Stimulated activated CD4-positive, alpha-beta T cell treated with anti-CD3 and anti-CD28 coated beads, Interleukin-1b, Interleukin-23, amount 100 ng/mL, for 24 hours (primary cell): ENCODE measurements around the gene FAM120AOS.

Experiments used
- DNase-seq, 4 experiments: peaks; one replicate each; pipeline ENCODE4 v3.0.0-alpha.2; 2020; ENCODE audit warnings: low read depth in 4 of 4, low spot score in 1 of 4

FAM120AOS gene

DNA sequence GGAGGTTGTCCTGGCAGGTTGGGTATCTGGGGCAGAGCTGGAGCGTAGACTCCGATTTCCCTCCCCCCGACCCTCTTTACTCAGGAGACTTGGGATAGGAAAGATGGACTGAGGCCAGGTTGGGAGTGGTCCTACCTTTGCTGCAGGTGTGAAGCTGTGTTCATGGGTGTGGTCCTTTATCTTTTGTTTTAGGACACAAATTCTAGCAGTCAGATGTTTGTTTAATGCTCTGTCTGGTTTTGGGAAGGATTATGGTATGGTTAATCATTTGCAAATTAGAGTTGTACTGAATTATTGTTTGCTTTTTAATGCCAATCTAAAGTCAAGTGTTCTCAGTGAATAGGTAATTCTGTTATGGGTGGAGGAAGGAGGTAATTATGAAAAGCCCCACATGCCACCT lies 14.1 kb upstream of the FAM120AOS start:
- no peak for DNase-seq

DNA sequence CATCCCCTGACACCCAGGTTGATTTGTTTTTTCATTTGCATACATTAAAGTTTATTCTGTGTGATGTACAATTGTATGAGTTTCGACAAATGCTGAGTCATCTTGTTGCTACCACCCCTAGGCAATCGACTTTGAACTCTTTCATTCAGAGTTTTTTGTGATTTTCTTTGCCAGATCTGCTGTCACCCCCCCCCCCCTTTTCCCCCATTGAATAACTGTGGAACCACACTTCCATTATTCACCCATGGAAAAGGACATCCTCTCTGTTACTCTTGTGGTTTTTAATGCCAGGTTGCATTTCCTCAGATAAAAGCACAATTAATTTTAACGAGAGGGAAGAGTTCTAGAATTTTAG lies 13.7 kb upstream of the FAM120AOS start:
- DNase-seq = no peak

DNA sequence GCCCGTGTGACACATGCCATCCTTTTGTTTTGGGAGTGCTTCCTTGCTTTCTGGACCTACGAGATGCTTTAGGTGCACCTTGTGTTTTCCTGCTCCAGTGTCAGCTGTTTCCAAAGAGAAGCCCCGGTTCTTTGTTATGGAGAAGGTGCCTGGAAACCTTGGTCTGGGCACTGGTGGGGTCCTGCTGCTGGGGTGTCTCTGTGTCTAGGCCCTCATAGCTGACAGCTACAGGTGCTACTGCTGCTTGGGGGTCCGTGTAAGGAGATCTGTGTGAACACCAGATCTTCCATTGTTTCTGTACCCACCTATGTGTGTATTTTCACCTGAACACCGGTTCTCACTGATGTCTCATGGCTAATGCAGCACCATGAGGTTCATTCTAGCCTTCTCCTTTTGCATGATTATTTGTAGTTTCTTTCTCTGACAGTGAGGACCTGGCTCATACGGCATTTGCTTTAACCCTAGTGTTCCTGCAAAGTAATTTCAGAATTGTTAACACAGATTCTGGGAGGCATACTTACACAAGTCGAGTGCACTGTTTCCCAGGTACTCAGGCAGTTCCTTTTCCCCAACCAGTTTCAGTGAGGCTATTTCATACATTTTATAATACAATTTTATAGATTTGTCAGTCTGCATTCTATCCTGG lies 13.2 kb upstream of the FAM120AOS start:
- no peak for DNase-seq

DNA sequence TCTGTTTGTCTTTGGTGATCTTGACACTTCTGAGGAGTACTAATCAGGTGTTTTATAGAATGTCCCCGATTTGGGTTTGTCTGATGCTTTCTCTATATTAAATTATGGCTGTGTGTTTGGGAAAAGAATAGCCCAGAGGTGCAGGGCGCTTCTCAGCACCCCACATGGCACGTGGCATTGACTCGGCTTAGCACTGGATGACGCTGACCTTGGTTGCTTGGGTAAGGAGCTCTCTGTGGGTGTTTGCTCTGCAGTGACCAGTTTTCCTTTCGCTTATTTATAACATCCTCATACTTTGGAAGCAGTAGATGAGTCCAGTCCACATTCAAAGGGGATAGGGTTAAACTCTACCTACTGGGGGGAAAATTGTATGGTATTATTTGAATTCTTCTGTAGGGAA lies 12.5 kb upstream of the FAM120AOS start:
- DNase-seq = no peak

DNA sequence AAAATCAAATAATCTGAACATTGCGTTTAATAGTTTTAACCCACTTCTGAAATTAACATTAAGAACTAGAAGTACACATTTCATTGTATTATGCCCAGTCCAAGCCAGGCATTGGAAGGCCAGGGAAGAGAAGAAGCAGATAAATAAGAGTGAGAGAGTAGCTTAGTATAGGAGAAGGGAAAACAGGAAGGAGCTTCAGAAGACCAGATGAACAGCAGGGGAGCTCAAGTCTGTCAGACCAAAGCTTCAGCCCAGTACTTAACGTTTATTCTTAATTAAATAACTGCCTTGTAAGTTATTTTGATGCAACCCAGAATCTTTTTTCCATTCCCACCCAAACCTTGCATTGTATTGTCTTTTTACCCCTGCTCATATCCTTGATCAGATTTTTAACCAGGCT lies 11.5 kb upstream of the FAM120AOS start:
- no peak for DNase-seq

DNA sequence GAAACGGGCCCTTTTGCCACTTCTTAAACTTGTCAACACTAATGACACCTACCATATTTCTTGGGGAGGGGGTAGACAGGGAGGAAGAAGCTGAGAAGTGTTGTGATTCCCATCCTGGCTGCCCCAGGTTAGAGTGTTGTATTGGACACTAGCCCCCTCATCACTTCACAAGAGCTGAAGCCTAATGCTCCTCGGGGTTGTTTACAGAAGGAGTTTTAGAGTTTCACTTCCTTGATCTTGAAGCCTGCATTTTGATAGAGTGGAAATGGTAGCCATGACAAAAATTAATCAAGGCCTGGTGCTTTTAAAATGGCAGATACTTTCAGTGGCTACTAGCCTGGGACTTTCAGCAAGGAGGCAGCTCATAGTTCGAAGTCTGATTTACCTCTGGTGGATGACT lies 11.0 kb upstream of the FAM120AOS start:
- no peak for DNase-seq

DNA sequence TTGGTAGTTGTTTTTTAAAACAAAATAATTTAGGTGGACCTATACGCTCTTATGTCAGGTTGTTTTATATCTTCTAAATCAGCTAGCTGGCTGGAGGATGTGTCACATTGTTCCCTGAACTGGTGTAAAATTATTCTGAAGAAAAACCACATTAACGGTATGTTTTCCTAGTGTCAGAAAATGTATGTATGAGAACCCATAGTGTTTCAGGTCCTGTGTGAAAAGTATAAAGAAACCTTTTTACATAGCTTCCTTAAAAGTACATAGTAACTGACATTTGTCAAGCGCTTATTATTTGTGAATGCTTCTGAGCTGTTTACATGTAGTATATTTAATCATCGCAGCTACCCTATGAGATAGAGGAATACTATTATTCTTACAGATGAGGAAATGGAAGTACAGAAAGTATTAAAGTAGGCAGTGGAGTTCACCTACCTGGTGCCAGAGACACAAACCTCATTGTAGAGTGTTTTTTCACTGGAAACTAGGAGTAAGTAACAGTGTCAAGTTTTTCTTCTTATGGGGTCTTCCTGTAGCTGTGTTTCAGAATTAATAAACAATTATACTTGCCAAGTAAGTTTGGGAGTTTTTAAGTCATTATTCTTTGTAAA lies 10.4 kb upstream of the FAM120AOS start:
- no peak for DNase-seq

DNA sequence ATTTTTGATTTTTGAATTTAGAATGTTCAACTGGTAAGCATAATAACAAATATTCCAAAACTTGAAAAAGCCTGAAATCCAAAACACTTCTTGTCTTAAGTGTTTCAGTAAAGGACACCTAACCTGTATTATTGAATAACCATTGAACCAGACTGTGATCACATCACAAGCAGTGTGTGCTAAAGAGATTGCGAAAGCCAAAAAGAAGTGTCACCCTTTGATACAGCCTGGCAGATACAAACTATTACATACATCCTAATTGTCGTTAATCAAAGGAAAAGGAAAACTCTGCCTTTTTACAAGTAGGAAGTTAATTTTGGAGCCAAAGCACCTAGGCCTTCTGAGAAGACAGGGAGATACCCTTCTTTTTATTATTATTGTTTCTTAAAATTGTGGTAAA lies 8.4 kb upstream of the FAM120AOS start:
- DNase-seq = no peak

DNA sequence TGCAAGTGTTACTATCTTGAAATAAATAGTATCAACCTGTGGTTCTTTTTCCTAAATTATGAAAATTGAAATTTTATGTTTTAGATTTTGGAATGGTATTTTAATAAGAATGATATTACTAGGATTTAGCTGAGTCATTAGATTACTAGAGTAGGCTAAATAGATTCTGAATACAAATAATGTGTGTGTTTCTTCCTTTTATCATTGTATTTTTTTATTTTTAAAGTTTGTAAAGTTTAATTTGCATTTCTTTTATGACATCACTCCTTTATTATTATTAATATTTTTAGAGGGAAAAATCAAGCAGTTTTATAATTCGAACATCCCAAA lies 8.0 kb upstream of the FAM120AOS start:
- DNase-seq = no peak

DNA sequence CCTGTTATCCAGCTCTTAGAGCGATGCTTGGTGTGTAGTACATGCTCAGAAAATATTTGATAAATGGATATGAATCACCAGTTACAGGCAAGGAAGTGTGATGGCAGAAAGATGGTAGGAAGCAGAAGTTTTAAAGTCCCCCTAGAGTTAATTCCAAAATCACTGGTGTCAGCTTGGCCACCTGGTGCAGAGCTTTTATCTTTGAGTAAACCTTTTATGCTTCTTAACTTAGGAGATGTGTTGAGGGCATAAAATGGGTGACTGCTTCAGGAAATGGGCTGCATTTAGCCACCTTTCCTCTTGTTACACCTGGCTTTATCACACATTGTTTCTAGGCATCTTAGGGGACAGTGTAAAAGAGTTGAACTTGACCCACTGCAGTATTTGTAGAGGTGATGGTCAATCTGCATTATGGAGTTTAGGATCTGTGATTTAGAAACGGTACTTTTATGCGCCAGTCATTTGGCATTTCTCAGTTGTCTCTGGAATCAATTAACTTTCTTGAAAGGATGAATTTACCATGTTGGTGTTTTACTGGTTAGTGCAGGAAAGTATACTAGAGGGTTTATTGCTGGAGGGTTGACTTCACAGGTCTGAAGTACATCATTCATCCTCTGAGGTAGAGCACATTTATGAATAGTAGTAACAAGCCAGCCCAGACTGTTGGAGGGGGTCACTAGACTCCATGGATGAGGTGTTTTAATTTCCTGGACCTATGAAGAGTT lies 7.5 kb upstream of the FAM120AOS start:
- DNase-seq = no peak

DNA sequence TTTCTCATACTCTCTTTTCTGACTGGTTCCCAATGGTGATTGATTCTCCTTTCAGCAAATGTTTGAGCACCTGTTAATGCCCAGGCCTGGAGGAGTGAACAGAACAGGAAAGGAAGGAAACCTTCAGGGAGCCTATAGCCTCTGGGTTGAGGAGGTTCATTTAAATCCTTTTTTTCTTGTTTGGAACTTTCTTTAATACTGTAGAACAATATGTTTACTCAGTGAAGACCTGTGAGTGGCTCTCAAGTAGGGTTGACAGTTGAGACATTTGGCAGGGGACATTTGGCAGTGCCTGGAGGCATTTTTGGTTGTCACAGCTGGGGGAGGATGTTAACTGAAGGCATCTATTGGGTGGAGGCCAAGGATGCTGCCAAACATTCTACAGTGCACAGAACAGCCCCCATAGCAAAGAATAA lies 6.1 kb upstream of the FAM120AOS start:
- no peak for DNase-seq

DNA sequence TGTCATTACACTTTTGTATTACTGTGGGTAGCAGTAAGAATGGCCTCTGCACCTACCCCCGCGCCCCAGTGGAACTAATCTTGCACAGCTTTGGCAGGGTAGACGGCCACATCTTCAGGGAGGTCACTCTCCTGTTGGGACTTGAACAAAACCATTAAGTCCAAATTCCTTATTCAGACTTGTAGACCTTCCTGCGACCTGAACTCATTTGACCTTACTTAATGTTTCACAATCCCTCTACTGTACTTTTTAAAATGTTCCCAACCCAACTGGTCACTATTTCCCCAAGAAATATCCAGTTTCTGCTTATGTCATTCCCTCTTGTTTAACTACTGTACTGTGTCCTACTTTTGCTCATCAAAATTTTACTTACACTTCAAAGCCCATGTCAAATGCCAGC lies 5.3 kb upstream of the FAM120AOS start:
- DNase-seq = no peak

DNA sequence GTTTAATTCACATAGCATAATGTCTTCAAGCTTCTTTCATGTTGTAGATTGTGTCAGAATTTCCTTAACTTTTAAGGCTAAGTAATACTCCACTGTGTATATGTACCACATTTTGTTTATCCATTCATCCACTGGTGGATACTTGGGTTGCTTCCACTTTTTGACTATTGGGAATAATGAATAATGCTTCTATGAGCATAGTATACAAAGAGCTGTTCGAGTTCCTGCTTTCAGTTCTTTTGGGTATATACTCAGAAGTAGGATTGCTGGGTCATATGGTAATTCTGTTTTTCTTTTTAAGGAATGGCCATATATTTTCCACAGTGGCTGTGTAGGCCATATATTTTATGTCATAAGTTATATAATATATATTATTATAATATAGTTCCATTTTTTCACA lies 3.6 kb upstream of the FAM120AOS start:
- no peak for DNase-seq

DNA sequence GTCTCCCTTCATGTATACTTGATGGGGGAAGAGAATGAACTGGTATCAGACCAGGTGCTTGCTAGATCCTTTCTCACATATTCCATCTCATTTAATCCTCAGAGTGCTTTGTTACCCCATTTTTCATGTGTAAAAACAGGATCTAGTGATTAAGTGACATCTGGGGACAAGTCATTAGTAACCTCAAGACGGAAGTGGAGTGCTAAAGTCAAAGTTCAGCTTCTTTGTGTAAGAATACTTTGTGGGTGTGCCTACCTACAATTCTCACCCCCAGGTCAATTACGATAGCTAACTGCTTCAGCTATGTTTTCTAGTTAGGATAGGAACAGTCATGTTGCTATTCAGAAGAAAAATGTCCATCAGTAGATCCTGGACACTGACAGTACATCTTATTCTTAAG lies 3.1 kb upstream of the FAM120AOS start:
- DNase-seq = no peak

DNA sequence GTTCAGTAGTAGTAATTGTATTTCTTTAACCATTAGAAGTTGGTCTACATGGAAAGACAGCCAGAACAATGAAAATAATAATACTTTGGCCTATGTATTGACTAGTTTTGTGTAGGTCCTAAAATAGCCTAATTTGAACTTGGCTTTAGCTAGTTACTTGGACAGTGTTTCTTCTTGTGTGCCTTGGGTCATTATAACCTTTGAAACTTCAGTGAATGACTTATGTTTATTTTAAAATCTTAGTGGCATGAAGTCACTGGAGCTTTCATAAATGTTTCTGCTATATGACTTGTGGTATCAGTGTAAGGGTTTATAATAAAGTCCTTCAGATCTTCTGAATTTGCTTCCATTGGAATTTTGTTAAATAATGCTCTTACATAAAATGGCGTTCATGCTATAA lies 2.6 kb upstream of the FAM120AOS start:
- DNase-seq = no peak

DNA sequence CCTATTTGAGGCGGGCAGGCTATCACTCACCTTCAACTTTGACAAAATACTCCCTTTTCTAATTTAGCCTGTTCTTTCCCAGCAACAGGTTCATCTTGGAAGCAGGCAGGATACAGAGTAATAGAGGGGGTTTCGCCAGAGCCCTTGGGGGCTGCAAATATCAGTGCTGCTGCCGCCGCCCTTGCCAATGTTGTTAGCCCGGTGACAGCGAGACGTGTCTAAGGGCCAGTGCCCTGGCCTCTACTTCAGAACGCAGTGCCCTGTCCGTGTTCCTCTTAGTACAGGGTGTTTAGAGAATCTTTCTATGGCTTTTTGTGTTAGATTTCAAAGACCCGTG lies 703 bp downstream of the FAM120AOS start:
- DNase-seq = peak in 1 of 4 experiments; percentile 3

DNA sequence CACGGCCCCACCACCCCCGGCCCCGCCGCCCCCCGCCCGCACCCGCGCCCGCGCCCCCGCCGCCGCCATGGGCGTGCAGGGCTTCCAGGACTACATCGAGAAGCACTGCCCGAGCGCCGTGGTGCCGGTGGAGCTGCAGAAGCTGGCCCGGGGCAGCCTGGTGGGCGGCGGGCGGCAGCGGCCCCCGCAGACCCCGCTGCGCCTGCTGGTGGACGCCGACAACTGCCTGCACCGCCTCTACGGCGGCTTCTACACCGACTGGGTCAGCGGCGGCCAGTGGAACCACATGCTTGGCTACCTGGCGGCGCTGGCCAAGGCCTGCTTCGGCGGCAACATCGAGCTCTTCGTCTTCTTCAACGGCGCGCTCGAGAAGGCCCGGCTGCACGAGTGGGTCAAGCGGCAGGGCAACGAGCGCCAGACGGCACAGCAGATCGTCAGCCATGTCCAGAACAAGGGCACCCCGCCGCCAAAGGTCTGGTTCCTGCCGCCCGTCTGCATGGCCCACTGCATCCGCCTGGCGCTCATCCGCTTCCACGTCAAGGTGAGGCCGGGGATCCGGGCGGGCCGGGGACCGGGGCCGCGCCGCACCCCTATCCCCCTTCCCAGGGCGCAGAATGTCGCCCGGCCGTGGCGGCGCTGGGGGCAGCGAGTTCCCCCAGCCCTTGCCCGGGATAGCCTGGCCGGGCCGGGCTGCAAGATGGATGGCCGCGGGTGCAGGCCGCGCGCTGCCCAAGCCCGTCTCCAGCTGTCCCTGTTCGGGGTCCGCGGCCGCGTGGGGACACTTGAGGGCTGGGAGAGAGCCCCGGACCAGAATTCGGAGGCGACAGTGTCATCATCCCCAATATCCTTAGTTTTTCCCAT lies 1.3 kb downstream of the FAM120AOS start:
- DNase-seq = peak in 2 of 4 experiments; percentile 23 to 33

DNA sequence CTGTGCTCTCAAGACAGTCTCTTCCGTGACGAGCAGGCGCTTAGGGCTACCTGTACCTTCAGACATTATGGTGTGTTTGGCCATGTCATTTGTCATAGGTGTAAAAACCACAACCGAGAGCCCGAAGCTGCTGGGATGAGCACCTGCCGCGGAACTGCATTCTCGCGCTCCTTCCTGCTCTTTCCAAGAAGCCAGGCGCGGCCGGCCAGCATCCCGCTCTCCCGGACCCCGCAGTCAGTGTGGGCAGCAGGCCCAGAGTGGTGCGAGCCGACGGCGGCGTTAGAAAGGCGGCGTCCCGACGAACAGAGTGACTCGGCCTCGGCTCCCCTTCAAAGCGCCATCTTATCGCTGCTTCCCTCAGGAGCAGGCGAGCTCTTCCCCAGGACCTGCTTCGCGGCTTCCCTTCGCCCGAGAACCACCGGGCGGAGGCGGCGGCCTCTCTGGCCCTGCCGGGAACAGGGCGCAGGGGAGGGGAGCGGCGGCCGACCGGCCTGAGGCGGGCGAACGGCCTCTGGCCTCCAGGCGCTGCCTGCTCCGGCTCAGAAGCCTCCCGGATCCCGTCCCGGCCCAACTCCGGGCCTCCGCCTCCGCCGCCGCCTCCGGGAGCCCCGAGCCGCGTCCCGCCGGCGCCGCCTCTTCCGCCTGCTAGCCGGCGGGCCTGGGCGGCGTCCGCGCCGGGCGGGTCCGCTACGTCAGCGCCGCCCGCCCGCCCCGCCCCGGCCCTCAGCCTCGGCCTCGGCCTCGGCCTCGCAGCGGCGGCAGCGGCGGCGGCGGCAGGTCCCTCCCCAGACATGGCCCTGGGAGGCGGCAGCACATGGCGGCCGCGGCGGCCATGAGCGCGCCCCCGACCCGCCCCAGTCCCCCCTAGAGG lies 2.2 kb downstream of the FAM120AOS start, which contains the start of gene FAM120A:
Gene FAM120A, plus strand, starts transcription at position 741 of the 871 bp plus-strand sequence. CDS start 231 bp downstream, outside the sequence.
- peak; percentile 30 to 63 (median 52) for DNase-seq

DNA sequence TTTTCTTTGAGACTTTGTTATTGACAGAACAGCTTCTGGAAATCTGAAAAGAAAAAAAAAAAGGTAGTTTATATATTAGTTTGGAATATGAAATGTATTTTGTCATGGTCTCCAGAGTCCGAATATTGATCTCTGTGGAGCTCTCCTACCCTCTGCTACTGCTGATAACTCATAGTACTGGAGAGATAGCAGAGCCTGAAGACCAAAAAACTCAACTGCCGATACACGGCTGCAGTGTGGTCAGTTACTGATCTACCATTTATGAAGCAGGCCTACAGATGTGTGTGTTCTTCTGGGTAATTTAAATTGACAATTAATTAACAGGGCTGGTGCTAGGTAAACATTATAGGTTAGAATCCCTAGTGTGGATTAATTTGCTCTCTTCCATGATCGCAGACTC lies 5.7 kb downstream of the FAM120AOS start:
- no peak for DNase-seq

DNA sequence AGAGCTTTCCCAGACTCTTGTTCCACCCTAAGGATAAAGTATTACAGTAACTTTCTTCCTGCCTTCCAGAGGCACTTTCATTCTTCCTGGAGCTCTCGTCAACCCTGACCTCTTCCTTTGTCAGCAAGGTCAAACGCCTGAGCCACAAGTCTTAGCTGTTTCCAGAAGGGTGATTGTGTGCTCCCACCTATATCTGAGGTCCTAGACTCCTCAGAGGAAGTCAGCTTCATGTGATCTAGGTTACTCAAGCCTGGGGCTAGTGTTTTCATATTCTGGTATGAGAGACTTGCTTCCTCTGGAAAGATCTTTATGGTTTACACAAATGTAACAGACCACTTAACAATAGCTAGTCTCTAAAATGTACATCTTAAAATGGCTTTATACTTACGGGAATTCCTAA lies 7.3 kb downstream of the FAM120AOS start:
- no peak for DNase-seq
